Stimulated activated CD8-positive, alpha-beta memory T cell treated with anti-CD3 and anti-CD28 coated beads, Interleukin-12 subunit alpha, Interleukin-12 subunit beta, amount 100 ng/mL, for 4 hours (primary cell): ENCODE data around the gene B3GALT6.
A peak's percentile ranks its signal among the peaks of the same experiment; 100 is the strongest.

ENCODE experiments used
- DNase-seq: peaks from one replicate; pipeline ENCODE4 v3.0.0-alpha.2; 2020; ENCODE audit warnings: low read depth

Gene B3GALT6

DNA sequence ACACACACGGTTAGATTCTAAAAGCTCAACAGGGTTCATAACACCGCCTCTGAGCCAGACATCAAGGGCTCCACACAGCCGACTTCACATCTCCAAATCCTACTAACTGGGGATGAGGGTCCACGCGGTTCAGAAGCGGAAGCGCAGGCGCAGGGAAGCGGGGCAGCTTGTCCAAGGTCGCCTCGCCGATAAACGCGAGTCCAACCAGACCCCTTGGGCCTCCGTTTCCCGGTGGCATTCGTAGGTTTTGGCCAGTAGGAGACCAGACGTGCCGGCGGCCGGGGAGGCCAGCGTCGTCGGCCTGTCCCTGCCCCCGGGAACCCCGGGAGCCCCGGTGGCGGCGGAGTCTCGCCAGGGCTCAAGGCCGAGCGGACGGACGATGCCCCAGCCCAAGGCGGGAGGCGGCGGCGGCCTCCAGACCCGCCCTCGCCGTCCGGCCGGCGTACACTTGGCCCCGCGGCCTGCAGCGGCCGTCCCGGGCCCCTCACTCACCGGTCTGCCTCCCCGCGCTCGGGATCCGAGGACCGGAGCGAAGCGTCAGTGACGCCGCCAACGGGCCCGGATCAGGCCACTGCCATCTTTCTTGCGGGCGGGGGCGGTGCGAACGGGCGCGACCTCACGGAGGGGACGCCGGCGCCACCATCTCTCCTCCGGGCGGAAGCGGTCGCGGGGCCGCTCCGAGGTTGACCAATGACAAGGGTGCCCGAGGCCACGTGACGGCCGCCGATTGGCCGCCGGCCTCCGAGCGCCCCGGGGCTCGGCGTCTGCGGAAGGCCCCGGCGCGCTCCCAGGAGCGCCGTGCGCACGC is 433 bp upstream of the B3GALT6 start, which contains the start of gene SDF4:
Gene SDF4 (minus strand): TSS at position 602 of the 808 bp plus-strand sequence. CDS start 3,229 bp downstream, outside the sequence.
- DNase-seq: peak; percentile 95

GRCh38 chr1:1232796-1233566 is 944 bp downstream of the B3GALT6 start:
- no peak for DNase-seq

- DNase-seq: no peak
These were observed 1.5 kb downstream of the B3GALT6 start for GRCh38 chr1:1233567-1233892.

GRCh38 chr1:1234180-1234808 is 2.3 kb downstream of the B3GALT6 start:
- DNase-seq: no peak

DNA sequence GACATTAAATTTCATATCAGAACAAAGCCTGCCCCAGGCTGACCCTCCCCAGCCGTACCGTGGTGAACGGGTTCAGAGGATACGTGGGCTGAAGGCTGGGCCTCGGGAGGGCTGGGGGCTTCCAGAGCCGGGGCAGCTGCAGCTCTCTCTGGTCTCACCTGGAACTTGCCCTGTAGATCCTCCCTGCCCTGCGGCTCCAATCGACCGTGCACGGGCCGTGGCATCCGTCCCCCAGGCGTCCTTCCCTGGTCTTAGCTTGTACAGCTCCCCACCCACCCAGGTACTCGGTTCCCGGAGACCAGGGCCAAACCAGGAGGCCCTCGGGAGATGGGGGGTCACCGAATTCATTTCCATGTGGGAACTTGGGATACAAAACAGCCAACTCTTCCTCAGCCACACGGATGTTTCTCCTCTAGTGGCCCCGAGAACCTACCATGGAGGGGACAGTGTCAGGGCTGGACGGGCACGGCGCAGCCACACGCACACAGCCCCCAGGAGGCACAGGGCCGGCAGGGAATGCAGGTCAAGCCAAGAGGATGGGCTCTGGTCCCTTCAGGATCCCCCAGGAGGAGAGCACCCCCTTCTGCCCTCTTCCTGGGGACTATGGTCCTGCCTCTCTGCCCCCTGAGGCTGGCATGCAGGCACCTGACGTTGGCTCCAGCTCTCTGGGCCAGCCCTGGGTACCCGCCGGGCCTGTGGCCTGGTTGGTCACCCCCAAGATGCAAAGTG is 3.1 kb downstream of the B3GALT6 start:
- no peak for DNase-seq

DNA sequence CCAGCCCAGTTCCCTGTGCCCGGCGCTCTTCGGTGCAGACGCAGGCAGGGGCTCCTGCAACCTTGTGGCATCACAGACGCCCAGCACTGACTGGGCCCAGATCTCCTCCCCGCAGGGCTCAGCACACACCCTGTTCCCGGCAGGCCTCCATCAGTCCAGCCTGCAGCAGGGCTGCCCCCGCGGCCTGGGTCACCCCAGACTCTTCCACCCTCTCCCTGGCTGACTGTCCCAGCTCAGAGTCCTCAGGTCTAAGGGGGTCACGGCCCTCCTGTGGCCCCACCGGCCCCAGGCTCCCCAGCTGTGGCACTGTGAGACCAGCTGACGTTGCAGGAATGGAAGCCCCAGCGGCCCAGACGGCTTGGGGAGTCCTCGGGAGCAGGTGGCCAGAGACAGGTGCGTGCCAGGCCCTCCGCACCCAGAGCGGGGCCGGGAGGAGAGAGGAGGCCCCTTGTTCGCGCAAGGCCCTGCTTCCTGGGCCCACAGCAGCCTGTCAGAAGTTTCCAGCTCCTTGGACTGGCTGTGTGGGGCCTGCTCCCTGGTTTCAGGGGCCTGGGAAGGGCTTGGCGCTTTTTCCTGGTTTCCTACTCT is 4.2 kb downstream of the B3GALT6 start:
- DNase-seq: no peak

DNA sequence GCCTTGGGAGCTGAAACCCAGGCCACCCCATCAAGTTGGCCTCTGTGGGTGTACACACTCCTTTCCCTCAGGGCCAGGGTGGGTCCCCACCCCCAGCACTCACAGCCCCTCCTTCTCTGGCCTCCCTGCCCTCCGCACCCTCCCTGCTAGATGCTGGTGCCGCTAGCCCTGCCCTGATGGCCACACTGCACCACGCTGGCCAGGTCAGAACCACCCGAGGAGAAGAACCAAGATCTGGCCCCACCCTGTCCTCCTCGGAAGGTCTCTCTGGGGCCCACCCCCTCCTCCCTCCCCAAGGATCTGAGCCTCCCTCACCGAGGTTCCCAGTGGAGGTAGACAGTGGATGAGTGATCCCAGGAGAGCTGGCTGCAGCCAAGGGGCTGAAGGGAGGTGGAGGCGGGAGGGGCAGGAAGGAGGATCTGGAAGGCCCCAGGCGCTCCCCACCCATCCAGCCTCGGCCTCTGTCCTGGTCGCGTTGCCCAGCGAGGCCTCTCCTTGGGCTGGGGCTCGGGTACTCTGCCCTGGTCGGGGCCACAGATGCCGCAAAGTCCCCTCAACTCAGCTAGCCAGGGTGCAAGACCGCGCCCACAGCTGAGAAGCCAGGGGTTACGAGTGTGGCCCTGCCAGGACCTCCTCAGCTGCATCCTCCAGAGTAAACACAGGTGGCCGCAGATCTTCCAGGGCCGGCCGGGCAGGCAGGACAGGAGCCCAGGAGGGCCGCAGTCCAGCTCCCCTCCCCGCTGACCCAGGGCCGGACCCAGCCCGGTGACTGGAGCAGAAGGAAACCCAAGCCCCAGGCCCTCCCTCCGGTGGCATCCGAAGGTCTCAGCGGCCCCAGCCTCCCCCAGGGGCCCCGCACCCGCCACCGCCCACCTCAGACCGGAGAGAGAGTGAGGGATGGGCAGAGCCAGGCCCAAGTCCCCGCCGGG is 5.2 kb downstream of the B3GALT6 start:
- DNase-seq: no peak

- DNase-seq: no peak
These were observed 6.1 kb downstream of the B3GALT6 start for GRCh38 chr1:1237874-1238701.

- no peak for DNase-seq
These were observed 6.7 kb downstream of the B3GALT6 start for GRCh38 chr1:1238702-1239178.

- DNase-seq: no peak
These were observed 7.2 kb downstream of the B3GALT6 start for GRCh38 chr1:1239227-1239613.

- DNase-seq: no peak
These were observed 7.7 kb downstream of the B3GALT6 start for GRCh38 chr1:1239614-1240347.

GRCh38 chr1:1240348-1240732 is 8.3 kb downstream of the B3GALT6 start:
- no peak for DNase-seq

- DNase-seq: no peak
These were observed 9.0 kb downstream of the B3GALT6 start for GRCh38 chr1:1240822-1241587.

DNA sequence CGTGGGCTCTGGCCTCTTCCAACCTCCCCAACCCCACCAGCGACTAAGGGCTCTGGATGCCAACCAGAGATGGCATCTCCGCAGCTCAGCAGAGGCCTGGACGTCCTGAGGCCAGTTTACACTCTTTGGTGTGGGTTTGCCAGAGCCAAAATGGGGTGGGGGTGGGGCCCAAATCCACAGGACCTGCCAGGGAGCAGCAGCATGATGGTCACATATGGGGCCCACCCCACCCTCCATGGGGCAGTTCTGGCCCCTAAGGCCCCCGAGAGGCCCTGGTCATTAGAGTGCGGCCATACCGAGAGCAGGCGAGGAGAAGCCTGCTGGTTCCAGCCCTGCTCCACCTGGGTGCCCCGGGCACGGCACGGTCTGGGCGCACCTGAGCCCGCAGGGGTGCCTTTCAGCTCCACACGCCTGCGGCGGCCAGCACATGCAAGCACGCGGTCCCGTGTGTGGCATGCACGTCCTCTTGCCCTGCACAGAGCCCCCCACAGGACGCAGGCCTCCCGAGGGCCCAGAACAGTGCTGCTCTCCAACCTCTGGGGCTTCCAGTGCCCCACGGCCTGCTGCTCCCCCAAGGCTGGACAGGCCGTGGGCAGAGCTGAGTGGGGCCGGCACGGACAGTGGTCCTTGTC is 9.7 kb downstream of the B3GALT6 start:
- DNase-seq: no peak

GRCh38 chr1:1242461-1243265 is 10.6 kb downstream of the B3GALT6 start:
- DNase-seq: no peak

GRCh38 chr1:1243266-1243660 is 11.2 kb downstream of the B3GALT6 start:
- no peak for DNase-seq

DNA sequence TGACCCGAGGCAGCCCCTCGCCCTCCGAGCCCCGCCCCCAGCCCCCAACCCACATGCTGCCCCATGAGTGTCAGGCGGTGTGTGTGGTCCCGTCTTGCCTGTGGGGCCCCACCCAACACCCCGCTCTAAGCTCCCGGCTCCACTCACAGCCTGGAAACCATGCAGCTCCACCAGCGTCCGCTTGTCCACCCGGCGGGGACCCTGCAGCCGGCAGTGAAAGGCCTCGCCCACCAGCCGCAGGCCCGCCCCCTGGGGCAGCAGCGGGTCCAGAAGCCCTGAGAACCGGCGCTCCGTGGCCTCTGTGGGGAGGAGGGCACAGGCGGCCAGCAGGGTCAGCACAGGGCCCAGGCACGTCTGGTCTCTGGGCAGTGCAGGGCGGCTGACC is 11.8 kb downstream of the B3GALT6 start:
- DNase-seq: no peak
